DMS153 treated with DMSO at 0.1 percent for 48 hours (cell line): ENCODE measurements around the gene PCBP1.
"Not testable (repeated sequence)": the region's sequence is repeated elsewhere in the genome, so short reads cannot be mapped to it uniquely, and the experiment has no call there.

Experiments
- DNase-seq: peaks from one replicate; lab custom pipeline; 2025; ENCODE audit not compliant: unreplicated experiment; lab: John Stamatoyannopoulos, UW

The PCBP1 gene

GRCh38 chr2:70095720-70096670 lies 8.7 kb downstream of the PCBP1 start:
- no peak for DNase-seq

- no peak for DNase-seq
These were observed 10.8 kb downstream of the PCBP1 start for GRCh38 chr2:70098032-70098431.

- DNase-seq: no peak
These were observed 12.0 kb downstream of the PCBP1 start for GRCh38 chr2:70099270-70099669.

DNA sequence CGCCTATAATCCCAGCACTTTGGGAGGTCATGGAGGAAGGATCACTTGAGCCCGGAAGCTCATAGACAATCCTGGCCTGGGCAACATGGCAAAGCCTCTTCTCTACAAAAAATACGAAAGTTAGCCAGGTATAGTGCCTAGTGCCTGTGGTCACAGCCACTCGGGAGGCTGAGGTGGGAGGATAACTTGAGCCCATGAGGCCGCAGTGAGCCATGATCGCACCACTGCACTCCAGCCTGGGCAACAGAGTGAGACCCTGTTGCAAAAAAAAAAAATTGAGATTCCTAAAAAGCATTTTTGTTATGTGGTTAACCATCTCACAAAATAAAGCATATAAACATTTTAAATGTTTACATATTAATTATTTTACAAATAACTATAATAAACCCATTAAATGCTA lies 13.9 kb downstream of the PCBP1 start:
- DNase-seq: no peak

- not testable (repeated sequence) for DNase-seq
These were observed 14.4 kb downstream of the PCBP1 start for GRCh38 chr2:70101686-70102085.

DNA sequence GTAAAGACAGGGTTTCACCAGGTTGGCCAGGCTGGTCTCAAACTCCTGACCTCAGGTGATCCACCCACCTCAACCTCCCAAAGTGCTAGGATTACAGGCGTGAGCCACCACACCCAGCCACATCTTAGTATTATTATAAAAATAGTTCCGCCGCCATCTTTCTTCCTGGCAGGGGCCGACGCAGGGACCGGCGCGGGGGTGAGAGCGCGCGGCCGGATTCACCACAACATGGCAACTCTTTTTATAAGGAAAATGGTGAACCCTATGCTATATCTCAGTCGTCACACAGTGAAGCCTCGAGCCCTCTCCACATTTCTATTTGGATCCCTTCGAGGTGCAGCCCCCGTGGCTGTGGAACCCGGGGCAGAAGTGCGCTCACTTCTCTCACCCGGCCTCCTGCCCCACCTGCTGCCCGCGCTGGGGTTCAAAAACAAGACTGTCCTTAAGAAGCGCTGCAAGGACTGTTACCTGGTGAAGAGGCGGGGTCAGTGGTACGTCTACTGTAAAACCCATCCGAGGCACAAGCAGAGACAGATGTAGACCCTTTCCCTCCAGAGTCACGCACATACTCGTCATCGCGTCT lies 15.1 kb downstream of the PCBP1 start:
- DNase-seq: not testable (repeated sequence)

DNA sequence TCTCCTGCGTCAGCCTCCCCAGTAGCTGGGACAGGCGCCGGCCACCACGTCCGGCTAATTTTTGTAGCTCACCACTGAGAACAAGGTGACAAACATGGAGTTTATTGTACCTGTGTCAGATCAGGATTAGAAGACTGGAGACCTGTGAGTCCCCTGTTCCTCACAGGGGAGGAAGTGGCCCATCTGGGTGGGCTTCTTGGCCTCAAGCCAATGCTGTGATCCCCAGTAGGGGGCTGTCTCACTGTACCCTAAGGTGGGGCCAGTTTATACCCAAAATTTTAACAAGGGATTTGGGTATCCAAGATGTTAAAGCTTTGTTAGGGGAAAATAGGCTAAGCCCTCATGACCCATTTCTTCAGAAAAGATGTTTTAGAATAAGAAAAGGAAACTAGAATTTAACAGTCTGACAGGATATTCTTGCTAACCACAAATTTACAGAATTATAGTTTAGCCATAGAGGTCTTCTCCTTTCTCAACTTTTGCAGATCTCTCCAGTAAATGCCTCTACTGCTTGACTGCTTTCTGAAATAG lies 16.3 kb downstream of the PCBP1 start:
- no peak for DNase-seq

- no peak for DNase-seq
These were observed 17.2 kb downstream of the PCBP1 start for GRCh38 chr2:70104231-70105111.

DNA sequence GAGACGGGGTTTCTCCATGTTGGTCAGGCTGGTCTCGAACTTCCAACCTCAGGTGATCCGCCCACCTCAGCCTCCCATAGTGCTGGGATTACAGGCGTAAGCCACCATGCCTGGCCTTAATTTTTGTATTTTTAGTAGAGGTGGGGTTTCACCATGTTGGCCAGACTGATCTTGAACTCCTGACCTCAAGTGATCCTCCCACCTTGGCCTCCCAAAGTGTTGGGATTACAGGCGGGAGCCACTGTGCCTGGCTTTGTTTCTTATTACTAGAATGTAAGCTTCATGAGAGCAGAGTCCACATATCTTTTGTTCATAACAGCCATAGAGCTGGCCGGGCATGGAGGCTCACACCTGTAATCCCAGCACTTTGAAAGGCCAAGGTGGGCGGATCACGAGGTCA lies 18.9 kb downstream of the PCBP1 start:
- not testable (repeated sequence) for DNase-seq

DNA sequence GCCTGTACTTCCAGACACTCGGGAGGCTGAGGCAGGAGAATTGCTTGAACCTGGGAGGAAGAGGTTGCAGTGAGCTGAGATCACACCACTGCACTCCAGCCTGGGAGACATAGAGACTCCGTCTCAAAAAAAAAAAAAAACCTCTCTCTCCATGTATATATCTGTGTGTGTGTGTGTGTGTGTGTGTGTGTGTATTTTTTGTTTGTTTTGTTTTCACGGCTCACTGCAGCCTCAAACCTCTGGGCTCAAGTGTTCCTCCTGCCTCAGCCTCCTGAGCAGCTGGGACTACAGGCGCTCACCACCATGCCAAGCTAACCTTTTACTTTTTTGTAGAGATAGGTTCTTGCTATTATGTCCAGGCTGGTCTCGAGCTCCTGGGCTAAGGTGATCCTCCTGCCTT lies 23.1 kb downstream of the PCBP1 start:
- DNase-seq: not testable (repeated sequence)

DNA sequence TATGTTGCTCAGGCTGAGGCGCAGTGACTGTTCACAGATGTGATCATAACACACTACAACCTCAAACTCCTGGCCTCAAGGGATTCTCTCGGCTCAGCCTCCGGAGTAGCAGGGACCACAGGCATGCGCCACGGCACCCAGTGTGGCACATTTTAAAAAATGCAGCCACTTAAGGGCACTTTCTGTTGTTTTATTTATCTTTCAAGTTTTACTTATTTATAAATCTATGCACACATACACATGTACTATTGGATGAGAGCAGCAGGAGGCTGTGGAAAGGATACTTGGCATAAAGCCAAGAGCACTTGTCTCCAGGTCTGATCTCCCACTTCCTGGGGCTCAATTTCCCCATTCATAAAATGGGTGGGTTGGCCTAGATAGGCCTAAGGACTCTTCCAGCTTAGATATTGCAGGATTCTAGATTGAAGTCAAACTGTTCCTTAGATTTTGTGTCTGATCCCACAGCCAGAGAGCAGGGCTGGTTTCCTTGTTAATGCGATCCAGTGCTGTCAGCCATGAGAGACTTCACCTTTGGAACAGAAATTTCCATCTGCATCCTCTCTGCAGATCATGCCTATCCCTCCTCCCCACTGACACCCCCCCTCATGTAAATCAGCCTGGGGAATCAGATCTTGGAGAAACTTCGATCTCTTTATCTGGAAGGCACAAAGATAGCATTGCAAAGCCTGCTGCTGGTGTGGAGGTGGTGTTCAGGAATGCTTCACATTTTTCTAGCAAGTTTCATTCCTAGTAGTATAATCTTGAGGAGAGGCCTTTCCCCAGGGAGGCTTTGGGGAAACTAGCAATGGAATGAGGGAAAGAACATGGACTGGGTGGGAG lies 24.7 kb downstream of the PCBP1 start:
- no peak for DNase-seq

DNA sequence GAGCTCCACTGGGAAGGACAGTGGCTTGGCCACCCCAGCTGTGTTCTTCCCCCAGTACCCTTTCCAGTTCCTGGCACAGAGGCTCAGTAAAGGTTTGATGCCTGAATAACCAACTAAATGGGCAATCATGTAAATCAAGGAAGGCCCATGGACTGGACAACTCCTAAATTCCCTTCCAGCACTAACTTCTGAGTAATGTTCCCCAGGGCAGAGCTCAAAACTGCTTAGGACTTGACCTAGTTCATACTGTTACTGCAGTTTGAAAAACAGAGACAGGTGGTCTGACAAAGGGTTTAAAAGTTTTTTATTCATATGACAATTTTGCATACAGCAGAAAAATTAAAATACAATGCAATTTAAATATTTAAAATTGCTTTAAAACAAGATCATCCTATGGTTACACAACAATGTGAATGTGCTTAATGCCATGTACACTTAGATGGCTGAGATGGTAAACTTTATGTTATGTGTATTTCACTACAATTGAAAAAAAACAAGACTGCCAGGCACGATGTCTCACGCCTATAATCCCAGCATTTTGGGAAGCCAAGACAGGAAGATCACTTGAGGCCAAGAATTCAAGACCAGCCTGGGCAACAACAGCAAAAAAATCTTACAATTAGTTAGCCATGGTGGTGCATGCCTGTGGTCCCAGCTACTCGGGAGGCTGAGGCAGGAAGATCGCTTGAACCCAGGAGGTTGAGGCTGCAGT lies 26.2 kb downstream of the PCBP1 start:
- no peak for DNase-seq

GRCh38 chr2:70115646-70116442 lies 28.6 kb downstream of the PCBP1 start:
- no peak for DNase-seq

DNA sequence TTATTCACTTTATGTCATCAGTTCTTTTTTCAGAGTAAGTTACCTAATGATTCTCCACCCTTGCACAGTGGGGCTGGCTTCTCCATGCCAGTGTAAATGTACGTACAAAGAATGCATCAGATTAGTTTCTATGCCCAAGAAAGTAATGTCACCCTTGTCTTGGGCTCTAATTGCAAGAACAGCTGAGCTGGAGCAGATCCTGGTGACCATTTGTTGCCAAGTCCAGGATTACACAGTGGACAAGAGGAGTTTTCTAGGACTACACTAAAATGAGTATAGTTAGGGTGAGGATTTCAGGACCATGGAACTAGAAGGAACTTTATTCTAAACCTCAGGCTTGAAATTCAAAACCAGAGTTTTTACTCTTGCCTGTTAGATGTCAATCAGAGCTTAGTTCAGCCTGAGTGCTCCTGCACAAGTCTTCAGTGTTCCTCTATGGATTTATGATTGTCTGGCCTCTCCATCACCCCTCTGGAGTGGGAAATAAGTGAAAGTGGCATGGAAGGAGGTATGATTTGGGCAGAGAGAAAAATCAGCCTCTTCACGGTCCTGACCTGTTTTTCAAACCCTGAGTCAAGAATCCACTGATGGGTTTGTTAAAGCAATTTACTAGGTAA lies 29.8 kb downstream of the PCBP1 start:
- DNase-seq: no peak

DNA sequence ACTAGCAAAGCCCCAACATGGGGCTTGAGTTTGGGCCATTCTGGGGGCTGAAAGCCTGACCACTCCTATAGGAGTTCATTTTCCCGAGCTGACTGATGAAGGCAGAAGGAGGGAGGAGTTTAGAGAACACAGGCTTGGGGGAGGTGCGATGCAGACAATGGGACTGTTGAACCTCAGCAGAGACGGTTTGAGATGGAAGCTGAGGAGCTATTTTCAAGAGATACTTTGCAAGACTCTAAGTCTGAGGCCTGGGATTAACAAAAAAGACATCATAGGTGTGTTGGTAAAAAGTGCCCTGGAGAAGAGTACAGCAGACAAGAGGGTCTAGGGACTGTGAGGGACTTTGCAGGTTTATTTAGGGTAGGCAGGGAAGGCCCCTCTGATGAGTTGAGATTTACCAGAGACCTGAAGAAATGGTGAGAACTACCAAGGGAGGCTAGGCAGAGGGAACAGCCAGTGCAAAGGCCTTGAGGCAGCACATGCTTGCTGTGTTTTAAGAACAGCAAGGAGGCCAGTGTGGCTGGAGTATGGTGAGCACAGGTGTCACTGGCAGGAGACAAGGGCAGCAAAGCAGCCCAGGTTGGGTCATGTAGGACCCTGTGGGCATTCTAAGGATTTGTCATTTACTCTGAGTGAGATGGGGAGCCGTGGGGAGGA lies 31.6 kb downstream of the PCBP1 start:
- DNase-seq: no peak

DNA sequence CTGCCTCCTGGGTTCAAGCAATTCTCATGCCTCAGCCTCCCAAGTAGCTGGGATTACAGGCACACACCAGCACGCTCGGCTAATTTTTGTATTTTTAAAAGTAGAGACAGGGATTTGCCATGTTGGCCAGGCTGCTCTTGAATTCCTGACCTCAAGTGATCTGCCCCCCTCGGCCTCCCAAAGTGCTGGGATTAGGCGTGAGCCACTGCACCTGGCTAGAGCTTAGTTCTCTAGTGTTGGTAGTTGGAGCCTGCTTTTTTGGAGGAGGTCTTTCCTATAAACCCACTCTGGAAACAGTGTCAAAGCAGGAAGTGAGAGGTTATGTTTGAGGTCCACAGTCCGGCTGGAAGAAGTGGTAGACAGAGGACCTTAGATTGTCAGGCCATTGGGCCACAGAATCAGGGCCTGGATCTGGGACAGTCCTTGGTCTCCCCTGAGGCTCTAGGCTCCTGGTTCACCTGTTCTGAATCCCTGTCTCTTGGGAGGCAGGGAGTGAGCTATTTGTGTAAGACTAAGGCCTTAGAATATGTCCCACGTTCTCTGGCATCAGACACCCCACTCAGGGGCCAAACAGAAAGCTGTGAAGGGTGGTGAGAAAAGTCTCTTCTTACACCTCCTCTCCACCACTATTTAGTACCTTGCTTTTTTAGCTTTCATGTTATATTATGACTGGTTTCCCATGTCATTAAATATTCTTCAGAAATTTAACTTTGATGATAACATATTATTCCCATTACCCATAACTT lies 34.5 kb downstream of the PCBP1 start:
- no peak for DNase-seq

- DNase-seq: no peak
These were observed 35.2 kb downstream of the PCBP1 start for GRCh38 chr2:70122470-70122869.
